NCI-H82 treated with DMSO at 0.1 percent for 48 hours (cell line): ENCODE measurements around the gene VPS36.
"Not testable (repeated sequence)": the region's sequence is repeated elsewhere in the genome, so short reads cannot be mapped to it uniquely, and the experiment has no call there.

ENCODE experiments used
- DNase-seq: peaks from one replicate; lab custom pipeline; 2025; ENCODE audit not compliant: unreplicated experiment; lab: John Stamatoyannopoulos, UW

VPS36 gene

DNA sequence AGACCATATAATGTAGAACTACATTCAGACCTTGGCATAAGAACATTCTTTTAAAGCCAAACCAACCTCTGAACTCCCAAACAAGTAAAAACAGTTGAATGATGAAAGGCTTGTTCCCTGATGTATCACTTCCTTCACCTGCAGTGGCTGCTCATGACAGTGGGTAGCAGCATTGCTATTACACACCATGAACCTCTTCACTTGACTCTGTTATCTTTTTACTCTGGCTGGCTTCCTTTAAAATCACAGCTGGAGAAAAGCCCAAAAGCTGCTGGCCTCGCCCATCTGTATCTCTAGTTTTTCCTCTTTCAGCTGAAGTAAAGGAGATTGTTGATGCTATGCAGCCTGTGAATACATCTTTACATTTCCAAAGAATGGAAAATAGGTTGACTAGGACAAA lies 67.1 kb downstream of the VPS36 start:
- no peak for DNase-seq

DNA sequence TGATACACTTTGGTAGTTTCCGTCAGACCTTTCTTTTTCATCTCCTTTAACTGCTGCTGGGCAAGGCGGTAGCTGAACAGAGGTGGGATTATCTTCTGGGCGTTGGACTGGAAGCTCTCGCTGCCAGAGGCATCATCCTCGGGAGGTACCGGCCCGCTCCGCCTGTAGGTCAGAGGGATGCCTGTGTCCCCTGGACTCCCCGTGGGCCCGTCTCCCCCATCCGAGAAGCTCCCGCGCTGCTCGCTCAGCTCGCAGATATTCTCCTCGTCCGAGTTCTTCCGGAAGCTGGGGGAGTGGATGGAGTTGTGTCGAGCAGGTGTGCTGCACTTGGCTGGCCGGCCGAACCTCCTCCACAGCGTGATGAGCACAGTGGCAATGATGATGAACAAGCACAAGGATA lies 72.1 kb downstream of the VPS36 start:
- DNase-seq: no peak

DNA sequence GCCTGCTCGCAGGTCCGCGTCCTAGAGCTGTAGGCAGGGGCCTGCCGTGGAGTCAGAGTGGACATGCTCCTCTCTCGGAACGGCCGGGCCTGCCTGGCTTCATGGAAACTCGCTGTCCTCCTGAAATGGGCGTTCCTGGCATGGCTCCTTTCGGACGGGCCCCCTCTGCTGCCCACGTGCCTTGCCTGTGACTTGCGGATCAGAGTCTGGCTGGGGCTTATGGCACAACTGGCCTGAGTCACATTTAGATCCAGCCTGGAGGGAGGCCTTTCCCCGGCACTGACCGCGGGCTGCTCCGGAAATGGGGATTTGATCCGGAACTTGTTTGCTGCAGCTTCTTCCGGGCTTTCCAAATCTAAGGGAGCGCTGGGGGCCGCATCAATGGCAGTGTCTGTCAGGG lies 72.5 kb downstream of the VPS36 start:
- DNase-seq: no peak

DNA sequence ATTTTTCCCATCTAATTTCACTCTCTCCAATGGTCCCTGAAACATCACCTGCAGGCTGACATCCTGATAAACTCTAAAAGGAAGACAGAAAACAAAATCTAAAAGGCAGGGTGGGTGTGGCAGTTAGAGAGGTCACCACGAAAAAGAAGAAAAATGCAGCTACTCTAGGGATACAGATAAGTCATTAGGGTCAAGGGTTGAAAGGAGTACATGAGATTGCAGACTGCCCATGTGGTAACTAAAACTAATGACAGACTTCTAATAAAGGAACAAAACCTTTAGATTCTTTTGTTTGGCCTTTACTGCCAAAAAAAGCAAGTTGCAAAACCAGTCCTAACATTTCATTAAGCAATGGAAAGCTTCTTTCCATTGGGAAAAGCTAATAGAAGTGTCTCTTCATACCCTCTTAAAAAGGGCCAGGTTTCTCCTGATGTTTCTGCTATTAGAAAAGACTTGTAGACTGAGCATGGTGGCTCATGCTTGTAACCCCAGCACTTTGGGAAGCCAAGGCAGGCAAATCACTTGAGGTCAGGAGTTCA lies 75.5 kb downstream of the VPS36 start:
- DNase-seq: no peak

DNA sequence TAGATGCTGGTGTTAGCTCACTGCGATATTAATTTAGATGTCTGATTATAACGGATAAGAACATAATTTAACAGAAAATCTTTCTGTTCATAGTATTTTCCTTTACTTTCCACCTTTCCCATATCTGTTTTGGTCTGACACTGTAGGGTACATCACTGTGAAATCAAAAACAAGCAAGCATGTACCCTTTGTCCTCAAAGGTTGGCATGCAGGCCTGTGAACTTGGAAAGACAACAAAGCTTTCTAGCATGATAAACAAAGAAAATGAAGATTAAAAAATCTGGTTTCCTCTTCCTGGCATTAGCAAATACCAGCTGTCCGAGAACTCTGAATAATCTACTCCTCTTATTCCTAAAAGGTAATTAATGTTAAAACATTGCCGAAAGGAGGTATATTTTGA lies 76.0 kb downstream of the VPS36 start:
- no peak for DNase-seq

DNA sequence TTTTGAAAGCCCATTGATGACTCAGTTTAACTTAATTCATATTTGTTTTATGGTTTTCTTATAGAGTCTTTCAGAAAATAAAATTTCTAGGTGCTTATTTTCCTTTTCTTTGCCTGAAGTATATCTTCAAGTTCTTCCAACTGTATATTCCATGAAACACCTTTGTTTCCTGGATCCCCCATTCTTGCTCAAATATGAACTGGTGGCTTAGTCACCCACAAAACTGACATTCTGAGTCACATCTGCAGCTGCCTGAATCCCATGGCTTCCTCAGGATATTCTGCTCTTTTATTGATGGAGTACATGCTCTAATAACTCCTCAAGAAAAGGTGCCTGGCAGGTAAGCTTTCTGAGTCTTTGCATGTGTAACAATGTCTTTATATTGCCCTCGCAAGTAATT lies 77.2 kb downstream of the VPS36 start:
- not testable (repeated sequence) for DNase-seq

DNA sequence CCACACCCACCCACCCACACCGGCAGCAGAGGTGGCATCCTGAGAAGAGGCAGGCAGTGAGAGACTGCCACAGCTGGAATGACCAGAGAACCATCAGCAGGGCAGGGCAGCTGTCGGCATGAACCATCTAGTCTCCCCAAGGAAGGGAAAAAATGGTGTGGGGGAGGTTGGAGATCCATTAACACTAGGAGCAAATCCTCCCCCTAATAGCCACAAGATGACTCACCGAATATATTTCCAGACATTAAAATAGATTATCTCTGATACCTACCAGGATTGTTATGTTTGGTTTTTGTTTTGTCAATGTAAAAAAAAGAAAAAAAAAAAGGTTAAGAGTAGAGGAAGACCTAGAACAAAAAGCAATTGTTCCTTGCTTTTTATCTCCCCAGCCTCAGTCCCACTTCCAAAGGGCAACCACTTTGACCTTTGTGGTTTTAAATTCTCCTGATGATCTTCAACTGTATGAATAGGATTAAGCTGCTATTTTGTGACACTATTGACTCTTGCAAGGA lies 78.6 kb downstream of the VPS36 start:
- DNase-seq: peak; percentile 29

DNA sequence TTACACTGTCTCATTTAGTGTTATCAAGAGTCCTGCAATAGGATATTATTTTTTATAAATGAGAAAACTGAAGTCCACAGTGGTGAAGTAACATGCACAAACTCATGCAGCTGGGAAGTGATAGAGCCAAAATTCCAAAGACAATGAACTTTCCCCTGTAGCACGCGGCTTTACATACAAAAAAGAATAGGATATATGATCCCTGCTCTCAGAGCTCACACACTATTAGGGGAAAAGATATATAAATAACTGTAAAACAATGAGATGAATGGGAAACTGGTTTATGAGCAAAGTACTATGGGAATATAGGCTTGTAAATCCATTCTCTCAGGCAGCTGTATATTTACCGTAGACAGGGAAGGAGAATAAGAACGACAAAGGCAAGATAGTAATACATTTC lies 84.1 kb downstream of the VPS36 start:
- no peak for DNase-seq
